NCI-H1105 treated with DMSO at 0.1 percent for 48 hours (cell line): ENCODE measurements around the gene LBX1.

Experiments used
- DNase-seq: peaks from one replicate; lab custom pipeline; 2025; lab: John Stamatoyannopoulos, UW

Gene LBX1

GRCh38 chr10:101229266-101230182 is at the start of gene LBX1:
LBX1 (minus strand) TSS chr10:101229463; CDS start chr10:101228815, 648 bp downstream.
- peak; percentile 31 for DNase-seq

GRCh38 chr10:101273741-101274140 is 44.5 kb upstream of the LBX1 start:
- DNase-seq: no peak

DNA sequence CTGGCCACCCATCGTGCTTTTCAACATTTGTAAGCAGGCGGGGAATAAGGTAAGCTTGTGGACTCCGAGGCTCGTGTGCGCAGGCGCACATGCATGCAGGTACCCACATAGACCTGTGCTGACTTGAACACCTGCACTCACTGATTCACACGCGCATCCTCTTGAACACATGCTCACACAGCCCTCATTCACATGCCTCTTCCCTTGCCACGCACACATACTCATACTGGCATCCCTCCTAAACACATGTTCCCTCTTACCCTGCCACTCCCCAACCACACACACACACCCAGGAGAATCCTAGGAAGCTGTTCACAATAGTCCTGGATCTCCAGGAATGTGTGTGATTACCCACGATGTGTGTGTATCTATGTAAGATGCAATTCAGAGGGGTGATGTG is 44.1 kb upstream of the LBX1 start:
- DNase-seq: no peak

DNA sequence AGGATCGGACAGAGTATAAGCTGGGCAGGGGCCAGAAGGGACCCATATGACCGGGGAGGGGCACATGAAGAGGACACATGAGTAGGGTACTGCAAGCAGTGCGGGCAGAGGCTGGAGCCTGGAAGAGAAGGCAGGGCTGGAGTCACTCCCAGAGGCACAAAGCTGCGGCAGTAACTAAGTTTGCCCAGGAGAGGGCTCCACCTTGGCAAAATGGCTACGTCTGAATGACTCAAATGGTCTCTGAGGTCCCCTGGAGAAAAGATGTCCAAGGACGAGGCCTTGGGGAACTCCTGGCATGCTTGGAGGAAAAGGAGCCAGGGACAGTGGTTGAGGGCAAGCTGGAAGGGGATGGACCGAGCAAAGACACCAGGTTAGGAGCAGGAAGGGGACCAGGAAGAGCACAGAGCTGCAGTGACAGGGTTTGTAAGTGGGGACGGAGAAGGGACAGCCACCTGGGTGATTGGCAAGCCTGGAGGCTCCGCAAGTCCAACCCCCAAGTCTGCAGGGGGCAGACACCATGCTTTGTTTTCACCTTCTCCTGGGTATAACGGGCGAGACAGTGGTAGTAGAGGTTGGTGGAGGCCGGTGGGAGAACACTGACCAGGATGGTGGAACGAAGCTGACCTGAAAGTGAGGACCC is 43.1 kb upstream of the LBX1 start:
- DNase-seq: peak; percentile 52

GRCh38 chr10:101270763-101271162 is 41.5 kb upstream of the LBX1 start:
- DNase-seq: no peak

GRCh38 chr10:101267776-101268175 is 38.5 kb upstream of the LBX1 start:
- DNase-seq: no peak

GRCh38 chr10:101267290-101267680 is 38.0 kb upstream of the LBX1 start:
- DNase-seq: no peak

DNA sequence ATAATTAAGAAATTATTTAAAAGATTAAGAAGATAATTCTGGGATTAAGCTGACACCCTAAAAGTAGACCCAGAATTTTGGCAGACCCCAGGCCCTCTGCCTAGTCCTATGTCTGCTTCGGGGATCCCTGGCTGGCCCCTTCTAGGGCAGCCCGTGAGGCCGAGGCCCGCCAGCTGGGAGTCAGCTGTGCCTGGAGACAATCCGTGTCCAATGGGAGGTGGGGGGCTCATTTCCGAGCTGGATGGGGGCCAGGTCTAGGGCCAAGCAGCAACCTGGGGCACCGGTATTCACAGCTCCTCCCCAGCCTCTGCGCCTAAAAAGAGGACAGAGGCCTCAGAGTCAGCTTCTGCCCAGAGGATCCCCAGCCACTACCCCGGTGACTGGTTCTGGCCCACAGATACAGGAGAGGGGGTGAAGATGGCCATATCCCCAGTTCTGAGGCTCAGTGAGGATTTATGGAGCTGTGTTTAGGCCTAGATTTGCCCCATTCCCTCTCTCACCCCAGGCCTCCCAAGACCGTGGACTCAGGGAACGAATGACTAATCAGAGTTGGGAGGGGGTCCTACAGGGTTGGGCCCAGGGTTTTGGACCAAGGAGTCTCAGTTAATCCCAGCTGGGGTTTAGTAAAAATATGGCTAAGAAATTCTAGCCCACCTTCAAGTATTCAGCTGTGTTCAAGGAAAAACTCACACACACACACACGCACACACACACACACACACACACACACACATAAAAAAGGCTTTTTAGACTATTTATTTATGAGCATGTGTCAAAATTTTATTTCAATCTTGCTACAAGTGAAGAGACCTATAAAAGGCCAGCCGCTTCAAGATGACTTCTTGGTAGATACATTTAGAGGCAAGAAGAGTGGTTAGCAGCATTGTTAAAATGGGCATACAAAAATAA is 37.4 kb upstream of the LBX1 start:
- DNase-seq: no peak

DNA sequence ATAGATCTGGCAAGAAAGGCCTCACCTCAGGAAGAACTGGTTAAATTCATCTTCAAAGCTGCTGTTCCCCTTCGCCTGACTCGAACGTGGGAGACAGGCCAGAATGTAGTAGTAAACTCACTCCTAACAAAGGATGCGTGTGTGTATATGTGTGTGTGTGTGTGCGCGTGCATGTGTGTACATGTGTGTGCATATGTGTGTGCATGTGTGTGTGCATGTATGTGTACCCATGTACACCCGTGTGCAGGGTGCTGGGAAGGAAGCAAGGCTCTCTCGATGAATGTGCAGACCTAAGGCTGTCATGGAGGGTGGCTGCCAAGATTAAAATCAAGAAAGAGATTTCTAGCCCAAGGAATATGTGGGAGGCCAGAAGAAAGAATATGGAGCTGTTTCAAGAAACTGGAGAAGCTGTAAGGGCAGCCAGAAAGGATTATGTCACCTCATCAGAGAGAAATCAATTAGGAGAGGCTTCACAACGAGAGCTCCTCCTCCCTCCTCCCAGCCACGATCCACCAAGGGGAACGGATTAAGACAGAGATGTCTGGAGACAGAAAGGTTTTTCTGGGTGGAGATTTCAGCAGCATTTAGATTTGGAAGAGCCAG is 34.0 kb upstream of the LBX1 start:
- DNase-seq: no peak

GRCh38 chr10:101262147-101262546 is 32.9 kb upstream of the LBX1 start:
- no peak for DNase-seq

GRCh38 chr10:101261702-101262101 is 32.4 kb upstream of the LBX1 start:
- DNase-seq: no peak

DNA sequence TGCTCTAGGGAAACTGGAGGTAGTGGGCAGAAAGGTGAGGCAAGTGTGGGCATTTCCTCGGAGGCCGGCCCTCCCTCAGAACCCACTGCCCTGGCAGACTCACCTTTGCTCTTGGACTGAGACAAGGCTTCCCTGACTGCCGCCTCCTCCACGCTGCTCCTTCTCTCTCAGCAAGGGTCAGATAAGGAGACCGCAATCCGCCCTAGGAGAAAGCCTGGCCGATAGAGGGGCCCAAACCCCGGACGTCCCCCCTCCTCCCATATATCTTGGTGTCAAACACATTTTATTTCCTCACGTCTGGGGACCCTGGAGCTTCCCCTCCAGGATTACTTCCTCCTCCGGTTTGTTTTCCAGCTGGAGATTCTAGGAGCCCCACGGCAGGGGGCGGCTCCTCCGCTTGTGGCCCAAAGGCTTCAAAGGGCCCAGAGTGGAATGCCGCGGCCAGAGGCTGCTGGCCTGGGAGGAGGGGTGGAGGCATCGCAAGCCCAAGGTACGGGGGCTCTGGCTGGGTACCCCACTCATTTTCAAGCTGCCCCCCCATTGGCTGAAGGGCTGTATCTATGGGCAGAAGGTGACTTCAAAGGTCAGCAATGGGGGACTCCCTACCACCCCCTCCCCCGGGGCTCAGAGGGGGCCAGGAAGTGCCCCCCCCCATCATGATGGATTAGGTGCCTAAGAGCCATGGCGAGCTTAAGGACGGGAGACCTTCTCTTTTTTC is 31.7 kb upstream of the LBX1 start:
- DNase-seq: no peak

- no peak for DNase-seq
Measured at GRCh38 chr10:101258179-101258885, 29.1 kb upstream of the LBX1 start.

DNA sequence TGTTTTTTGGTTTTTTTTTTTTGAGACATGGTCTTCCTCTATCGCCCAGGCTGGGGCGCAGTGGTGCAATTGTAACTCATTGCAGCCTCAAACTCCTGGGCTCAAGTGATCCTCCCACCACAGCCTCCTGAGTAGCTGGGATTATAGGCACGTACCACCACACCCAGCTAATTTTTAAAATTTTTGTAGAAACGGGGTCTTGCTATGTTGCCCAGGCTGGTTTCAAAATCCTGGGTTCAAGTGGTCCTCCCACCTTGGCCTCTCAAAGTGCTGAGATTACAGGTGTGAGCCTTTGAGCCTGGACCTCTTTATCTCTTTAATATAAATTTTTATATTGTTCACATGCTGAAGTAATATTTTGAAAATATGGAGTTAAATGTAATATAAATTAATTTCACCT is 28.2 kb upstream of the LBX1 start:
- no peak for DNase-seq

DNA sequence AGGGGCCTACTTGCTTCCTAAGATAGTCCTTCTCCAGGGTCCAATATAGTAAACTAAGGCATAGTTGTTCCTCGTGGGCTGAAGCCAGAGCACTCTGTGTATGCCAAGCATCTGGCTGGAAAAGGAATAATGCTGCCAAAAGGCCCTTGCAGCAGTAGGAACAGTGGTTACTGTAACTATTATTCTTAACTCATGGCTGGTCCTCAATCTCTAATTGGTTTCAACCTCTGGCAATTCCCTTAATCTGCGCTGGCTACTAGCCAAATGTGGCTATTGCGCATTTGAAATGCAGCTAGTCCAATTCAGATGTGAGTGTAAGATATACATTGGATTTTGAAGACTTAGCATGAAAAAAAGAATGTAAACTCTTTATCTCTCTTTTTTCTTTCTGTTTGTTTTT is 27.8 kb upstream of the LBX1 start:
- DNase-seq: peak; percentile 12

DNA sequence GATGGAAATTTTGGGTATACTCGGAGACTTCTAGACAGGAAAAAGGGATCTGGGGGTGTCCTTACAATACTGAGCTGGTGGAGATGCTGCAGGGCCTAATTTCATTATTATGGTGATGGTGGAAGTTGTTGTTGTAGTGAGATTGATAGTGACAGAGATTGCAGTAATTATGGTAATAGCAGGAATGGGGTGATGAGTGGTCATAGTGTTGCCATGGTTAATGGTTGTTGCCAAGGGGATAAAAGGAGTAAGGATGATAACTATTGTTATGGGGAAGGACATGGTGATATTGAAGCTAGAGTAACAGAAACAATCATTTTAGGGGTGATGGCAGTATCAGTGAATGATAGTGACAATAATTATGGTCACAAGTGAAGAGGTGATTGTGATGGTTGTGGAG is 27.1 kb upstream of the LBX1 start:
- no peak for DNase-seq

DNA sequence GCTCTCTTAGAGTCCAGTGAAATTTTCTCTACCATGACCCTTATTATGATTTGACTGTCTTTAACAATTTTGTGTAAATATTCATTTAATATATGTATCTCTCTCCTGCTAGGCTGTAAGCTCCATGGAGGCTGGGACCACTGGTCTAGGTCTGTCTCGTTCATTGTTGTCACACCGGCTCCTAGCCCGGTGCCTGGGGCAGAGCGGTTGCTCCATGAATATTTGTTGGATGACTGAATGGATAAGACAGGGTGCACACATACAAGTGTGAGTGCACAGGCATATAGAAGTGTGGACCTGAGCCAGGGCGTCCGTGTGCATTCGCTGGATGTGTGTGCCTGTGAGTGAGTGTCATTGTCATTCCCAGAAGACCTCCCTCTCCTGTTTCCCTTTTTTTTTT is 20.9 kb upstream of the LBX1 start:
- DNase-seq: no peak

DNA sequence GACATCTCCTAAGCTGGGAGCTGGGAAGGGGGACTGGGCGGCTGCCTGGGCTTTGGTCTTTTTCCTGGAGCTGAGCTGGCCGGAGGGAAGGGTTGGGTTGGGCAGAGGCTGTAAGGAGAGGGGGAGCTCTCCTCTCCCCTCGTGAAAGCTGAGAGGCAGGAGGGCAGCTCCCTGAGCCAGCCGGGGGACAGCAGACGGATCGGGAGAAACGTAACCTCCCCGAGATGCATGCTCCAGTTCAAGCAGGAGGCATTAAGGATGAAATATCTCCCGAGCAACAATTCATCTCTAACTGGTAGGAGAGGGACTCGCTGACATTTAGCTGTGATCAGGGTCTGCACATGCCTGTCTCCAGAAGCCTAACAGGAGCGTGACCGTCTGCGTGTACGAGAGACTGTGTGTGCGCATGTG is 19.9 kb upstream of the LBX1 start:
- DNase-seq: no peak

DNA sequence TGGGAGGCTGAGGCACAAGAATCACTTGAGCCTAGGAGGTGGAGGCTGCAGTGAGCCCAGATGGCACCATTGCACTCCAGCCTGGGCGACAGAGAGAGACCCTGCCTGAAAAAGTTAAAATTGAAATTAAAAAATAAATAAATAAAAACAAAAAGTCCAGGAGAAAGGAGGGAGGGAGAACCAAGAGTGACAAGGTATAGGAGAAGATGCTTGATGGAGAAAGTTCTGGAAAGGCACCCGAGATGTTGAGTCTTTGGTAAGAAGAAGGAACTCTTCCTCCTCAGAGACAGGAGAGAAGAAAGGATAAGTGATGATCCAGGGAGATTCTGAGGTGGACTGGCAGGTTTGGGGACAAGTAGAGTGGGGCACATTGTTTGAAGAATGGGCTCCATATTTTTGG is 17.4 kb upstream of the LBX1 start:
- no peak for DNase-seq

GRCh38 chr10:101244321-101245050 is 15.2 kb upstream of the LBX1 start:
- no peak for DNase-seq
